GM21576 (cell line): ENCODE results near the gene CHAF1A.

Experiments
- ATAC-seq: cut with Tn5 transposase; IDR thresholded peaks from one replicate; pipeline ENCODE4 v1.9.1; 2021; ENCODE audit warnings: mild to moderate bottlenecking, moderate library complexity; ENCODE audit not compliant: unreplicated experiment

CHAF1A gene

DNA sequence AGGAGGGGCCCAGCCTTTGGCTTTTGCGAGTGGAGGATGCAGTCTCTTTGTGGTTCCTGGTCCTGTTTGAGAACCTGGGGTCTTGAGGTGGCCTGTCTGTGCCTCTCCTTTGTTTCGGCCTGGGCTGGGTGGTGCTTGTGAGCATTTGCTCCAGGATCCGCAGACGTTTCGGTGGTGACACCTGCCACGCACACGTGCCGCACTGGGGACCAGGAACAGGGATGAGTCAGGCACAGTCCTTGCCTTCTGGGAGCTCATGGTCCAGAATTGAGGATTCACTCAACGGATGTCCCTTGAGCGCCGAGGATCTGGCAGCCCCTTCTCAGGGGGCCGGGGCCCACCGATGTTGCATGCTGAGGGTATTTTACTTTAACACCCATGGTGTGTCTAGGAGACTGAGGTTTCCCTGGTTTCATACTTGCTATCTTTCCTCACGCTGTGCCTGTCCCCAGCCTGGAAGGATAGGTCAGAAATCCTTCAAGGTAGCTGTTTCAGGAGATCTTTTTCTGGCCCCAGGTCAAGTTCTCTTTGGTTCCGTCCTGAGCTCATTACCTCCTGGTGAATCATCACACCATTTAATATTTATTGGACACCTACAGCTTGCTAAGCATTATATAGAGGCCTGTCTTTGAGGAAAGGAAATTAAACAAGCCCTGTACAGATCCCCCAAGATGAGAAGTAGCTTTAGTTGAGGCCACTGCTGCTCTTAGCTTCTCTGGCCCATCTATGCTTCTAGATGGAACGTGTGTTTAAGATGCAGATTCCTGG, 74.8 kb downstream of the CHAF1A start:
- no peak for ATAC-seq

DNA sequence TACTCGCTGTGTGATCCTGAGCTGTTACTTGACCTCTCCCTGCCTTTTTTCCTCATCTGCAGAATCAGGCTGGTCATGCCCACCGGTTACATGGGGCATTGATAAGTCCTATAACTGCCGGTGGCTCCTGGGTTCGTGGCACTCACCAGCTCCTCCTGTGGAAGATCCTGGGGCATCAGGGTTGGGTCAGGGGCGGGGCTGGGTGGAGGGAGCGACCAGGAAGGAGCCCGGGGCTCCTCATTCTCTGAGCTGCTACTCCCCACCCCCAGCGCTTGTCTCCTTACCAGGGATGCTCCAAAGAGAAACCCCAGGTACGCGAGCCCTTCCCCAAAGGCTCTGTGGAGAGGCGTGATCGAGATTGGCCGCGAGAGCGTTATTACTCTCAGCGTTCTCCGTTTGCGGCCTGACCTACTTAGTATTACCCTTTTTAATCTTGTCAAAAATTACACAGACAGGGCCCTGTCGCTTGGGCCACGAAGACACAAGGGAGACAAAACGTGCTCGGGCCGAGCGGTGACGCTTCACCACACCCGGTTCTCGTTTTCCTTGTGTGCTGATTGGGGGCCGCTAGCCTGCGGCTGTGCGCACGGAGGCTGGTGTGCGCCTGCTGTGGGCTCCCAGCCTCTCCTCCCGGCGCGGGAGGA, 80.4 kb downstream of the CHAF1A start:
- no peak for ATAC-seq

GRCh38 chr19:4483385-4483784, 80.9 kb downstream of the CHAF1A start:
- ATAC-seq = no peak

DNA sequence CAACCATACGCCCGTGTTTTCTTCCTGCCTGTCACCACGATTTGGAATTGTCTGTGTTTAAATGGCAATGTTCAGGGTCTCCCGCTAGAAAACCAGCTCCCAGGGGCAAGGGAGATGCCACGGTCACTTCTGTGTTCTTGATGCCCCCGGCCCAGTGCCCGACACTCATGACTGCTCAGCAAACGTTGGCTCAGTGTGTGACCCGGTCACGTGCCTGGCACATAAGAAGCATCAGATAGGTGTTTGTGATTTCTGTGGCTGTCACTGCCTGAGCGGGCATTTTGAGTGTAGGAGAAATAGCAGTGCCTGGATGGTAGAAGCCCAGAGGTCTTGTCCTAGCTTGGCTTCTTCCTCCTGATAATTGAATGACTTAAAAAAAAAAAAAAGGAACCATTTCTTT, 85.1 kb downstream of the CHAF1A start:
- no peak for ATAC-seq

GRCh38 chr19:4488496-4488895, 86.1 kb downstream of the CHAF1A start:
- no peak for ATAC-seq

DNA sequence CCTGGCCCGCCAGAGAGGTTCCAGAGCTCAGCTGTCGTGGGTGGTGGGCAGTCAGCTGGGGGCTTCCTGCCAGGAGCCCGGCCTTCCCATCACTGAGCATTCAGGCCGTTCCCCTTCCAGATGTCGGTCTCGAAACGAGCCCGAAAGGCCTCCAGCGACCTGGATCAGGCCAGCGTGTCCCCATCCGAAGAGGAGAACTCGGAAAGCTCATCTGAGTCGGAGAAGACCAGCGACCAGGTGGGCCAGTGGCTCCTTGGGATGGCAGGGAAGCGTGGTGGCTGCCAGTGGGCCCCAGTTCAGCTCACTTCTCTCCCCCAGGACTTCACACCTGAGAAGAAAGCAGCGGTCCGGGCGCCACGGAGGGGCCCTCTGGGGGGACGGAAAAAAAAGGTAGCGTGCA, 89.0 kb downstream of the CHAF1A start:
- no peak for ATAC-seq

DNA sequence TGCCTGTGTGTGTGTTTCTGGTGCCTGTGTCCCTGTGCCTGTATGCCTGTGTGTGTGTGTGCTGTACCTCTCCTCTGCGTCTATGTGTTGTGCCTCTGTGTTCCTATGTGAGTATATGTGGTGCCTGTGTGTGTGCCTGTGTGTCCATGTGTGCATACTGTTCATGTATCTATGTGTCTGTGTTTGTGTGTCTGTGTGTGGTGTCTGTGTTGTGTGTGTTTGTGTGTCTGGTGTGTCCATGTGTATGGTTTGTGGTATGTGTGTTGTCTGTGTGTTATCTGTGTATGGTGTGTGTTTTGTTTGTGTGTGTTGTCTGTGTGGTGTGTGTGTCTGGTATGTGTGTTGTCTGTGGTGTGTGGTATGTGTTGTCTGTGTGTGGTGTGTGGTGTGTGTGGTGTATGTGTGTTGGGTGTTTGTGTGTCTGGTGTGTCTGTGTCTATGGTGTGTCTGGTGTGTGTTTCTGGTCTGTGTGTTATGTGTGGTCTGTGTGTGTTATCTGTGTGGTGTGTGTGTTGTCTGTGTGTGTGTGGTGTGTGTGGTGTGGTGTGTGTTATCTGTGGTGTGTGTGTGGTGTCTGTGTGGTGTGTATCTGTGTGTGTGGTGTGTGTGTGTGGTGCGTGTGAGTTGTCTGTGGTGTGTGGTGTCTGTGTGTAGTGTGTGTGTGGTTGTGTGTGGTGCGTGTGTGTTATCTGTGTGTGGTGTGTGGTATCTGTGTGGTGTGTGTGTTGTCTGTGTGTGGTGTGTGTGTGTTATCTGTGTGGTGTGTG, 90.1 kb downstream of the CHAF1A start:
- no peak for ATAC-seq
